ENCODE results near the gene FLVCR2.

Gene FLVCR2

GRCh38 chr14:75553761-75554364 lies 24.6 kb upstream of the FLVCR2 start:
- DNase-seq, result no peak

- DNase-seq, result no peak
Measured at GRCh38 chr14:75554482-75554881, 23.9 kb upstream of the FLVCR2 start.

GRCh38 chr14:75558440-75558839 lies 20.0 kb upstream of the FLVCR2 start:
- DNase-seq, result no peak

GRCh38 chr14:75559045-75559444 lies 19.4 kb upstream of the FLVCR2 start:
- no peak for DNase-seq

GRCh38 chr14:75559451-75560222 lies 18.8 kb upstream of the FLVCR2 start:
- peak in 3 of 51 donors; percentile 7 to 14 (median 7) for DNase-seq

GRCh38 chr14:75561013-75561432 lies 17.4 kb upstream of the FLVCR2 start:
- DNase-seq, result peak in 32 of 51 donors; percentile 1 to 59 (median 22)

- DNase-seq, result no peak
Measured at GRCh38 chr14:75562089-75562488, 16.3 kb upstream of the FLVCR2 start.

GRCh38 chr14:75562489-75562888 lies 15.9 kb upstream of the FLVCR2 start:
- DNase-seq, result no peak

- DNase-seq, result no peak
Measured at GRCh38 chr14:75563931-75564330, 14.5 kb upstream of the FLVCR2 start.

- no peak for DNase-seq
Measured at GRCh38 chr14:75565056-75565455, 13.4 kb upstream of the FLVCR2 start.

GRCh38 chr14:75566321-75566720 lies 12.1 kb upstream of the FLVCR2 start:
- DNase-seq, result peak in 1 of 51 donors; percentile 21

- no peak for DNase-seq
Measured at GRCh38 chr14:75566752-75567151, 11.7 kb upstream of the FLVCR2 start.

- no peak for DNase-seq
Measured at GRCh38 chr14:75568140-75568539, 10.3 kb upstream of the FLVCR2 start.

- no peak for DNase-seq
Measured at GRCh38 chr14:75568791-75569190, 9.6 kb upstream of the FLVCR2 start.

GRCh38 chr14:75570797-75571196 lies 7.6 kb upstream of the FLVCR2 start:
- DNase-seq, result no peak

GRCh38 chr14:75572104-75572503 lies 6.3 kb upstream of the FLVCR2 start:
- no peak for DNase-seq

- DNase-seq, result no peak
Measured at GRCh38 chr14:75577090-75577489, 1.3 kb upstream of the FLVCR2 start.

- peak; percentile 18 to 87 (median 59) for DNase-seq
Measured at GRCh38 chr14:75577729-75578101, 705 bp upstream of the FLVCR2 start.

GRCh38 chr14:75578786-75579337 lies 442 bp downstream of the FLVCR2 start:
- peak in 5 of 51 donors; percentile 7 to 49 (median 24) for DNase-seq

GRCh38 chr14:75579338-75579864 lies 981 bp downstream of the FLVCR2 start:
- DNase-seq, result no peak

- no peak for DNase-seq
Measured at GRCh38 chr14:75579882-75580281, 1.5 kb downstream of the FLVCR2 start.

GRCh38 chr14:75587388-75587787 lies 9.0 kb downstream of the FLVCR2 start:
- no peak for DNase-seq

- DNase-seq, result no peak
Measured at GRCh38 chr14:75589931-75590330, 11.5 kb downstream of the FLVCR2 start.
